Upper lobe of left lung (tissue), 4 donors: Measurements from ENCODE around the gene GSN.

Experiments used
- POLR2A ChIP-seq, 4 donors: fragments of 450-650 bp; IDR thresholded peaks; one replicate each; pipeline ENCODE4 v1.5.1; 2016 to 2017; ENCODE audit warnings: antibody characterized with exemption in 4 of 4, mild to moderate bottlenecking in 2 of 4
- TF ChIP-seq, protein P1 (sequence below), 6 experiments: fragments of 450-650 bp in 4 of 6; fragments of 200-600 bp in 2 of 6; sonication (generic) in 2 of 6; IDR thresholded peaks; one replicate each; pipeline ENCODE4 v1.5.1; 2016 to 2019; ENCODE audit warnings: antibody characterized with exemption in 6 of 6

DNA sequence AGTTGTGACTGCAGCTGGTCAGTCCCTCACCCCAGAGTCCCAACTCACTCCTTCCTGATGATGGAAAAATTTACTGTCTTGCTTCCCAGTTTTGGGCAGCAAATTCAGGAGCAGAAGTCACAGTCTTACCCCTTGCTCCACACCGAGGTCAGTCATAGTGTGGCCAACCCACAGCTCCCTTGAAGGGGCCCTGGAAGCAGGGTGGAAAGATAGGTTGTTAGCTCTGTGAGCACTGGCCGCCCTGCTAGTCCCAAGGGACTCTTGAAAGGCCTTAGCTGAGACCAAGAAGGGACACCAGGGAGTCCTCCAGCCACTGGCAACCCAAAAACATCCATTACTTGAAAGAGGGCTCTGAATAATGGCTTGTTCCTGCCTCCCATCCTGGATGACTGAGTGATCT is 40.0 kb downstream of the GSN start:
- TF ChIP-seq, protein P1, sequence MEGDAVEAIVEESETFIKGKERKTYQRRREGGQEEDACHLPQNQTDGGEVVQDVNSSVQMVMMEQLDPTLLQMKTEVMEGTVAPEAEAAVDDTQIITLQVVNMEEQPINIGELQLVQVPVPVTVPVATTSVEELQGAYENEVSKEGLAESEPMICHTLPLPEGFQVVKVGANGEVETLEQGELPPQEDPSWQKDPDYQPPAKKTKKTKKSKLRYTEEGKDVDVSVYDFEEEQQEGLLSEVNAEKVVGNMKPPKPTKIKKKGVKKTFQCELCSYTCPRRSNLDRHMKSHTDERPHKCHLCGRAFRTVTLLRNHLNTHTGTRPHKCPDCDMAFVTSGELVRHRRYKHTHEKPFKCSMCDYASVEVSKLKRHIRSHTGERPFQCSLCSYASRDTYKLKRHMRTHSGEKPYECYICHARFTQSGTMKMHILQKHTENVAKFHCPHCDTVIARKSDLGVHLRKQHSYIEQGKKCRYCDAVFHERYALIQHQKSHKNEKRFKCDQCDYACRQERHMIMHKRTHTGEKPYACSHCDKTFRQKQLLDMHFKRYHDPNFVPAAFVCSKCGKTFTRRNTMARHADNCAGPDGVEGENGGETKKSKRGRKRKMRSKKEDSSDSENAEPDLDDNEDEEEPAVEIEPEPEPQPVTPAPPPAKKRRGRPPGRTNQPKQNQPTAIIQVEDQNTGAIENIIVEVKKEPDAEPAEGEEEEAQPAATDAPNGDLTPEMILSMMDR (IDR thresholded peaks at IDR 0.05): no peak
- no peak for TF ChIP-seq POLR2A (IDR thresholded peaks at IDR 0.05)
